ENCODE data around the gene P2RX2. TPM values are rescaled to one million over a fixed set of nuclear protein-coding genes. Genes with fewer than 3 reads are reported as not detected.

Gene P2RX2
- total and polyA plus RNA-seq, 2 experiments from 2014 or later = not detected

GRCh38 chr12:132608231-132609171, 10.1 kb upstream of the P2RX2 start:
- DNase-seq (ENCODE audit: low read depth in 1 of 2, low spot score in 1 of 2) = no peak
- no peaks in the 10 kb centered on the region for H3K36me3 ChIP-seq
- H3K27ac ChIP-seq = no peak overlapping the region
- peaks cover 72% of the 10 kb centered on the region for H3K27me3 ChIP-seq
- no peak overlapping the region for H3K4me3 ChIP-seq
- no peaks in the 10 kb centered on the region for H3K4me1 ChIP-seq (ENCODE audit: low read depth)
- H3K9me3 ChIP-seq (ENCODE audit: low read depth) = no peaks in the 10 kb centered on the region
- no peak for TF ChIP-seq CTCF (IDR thresholded peaks at IDR 0.05; ENCODE audit: low read depth, low read length)

DNA sequence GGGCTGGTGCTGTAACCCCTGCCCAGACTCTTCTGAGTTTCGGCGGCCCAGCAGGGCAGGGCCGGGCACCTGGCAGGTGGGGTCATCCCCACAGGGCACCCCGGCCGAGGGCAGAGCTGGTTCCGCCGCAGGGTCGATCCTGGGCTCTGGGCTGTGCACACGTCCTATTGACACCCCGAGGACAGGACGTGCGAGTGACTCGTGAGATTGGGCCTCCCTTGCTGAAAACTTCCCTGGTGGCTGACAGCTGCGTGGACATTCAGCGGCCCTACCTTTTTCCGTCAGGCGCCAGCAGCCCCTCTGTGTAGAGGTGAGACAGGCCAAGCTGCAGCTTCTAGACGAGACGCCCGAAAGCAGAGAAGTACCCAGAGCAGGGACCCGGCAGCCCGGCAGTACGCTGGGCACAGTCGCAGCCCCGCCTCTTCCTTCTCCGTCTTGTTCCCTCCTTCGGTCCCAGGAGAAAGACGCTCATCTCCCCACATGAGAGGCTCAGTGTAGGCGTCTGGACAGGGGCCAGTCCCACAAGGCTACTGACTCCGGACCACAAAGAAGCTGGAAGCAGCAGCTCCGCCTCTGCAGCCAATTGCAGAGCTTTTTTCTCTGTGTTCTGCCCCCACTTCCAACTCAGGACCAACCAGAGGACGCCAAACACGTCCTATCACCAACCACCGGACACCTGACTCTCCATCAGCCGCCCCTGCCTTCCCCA, 8.4 kb upstream of the P2RX2 start, which contains the start of gene LRCOL1:
LRCOL1 (minus strand) TSS at position 532 of the 709 bp plus-strand sequence. CDS start 4,331 bp downstream, outside the sequence.
- H3K27ac ChIP-seq = no peak within 1 kb of the TSS
- peaks cover 76% of the 10 kb centered on the region for H3K27me3 ChIP-seq
- no peaks in the 10 kb centered on the region for H3K9me3 ChIP-seq (ENCODE audit: low read depth)
- no peak within 1 kb of the TSS for H3K4me3 ChIP-seq
- TF ChIP-seq CTCF (IDR thresholded peaks at IDR 0.05; ENCODE audit: low read depth, low read length) = no peak
- no peaks in the 10 kb centered on the region for H3K36me3 ChIP-seq
- no peaks in the 10 kb centered on the region for H3K4me1 ChIP-seq (ENCODE audit: low read depth)
- DNase-seq (ENCODE audit: low read depth in 1 of 2, low spot score in 1 of 2) = peak in 1 of 2 donors; percentile 93

GRCh38 chr12:132610866-132611602, 7.5 kb upstream of the P2RX2 start:
- H3K4me3 ChIP-seq = no peak overlapping the region

DNA sequence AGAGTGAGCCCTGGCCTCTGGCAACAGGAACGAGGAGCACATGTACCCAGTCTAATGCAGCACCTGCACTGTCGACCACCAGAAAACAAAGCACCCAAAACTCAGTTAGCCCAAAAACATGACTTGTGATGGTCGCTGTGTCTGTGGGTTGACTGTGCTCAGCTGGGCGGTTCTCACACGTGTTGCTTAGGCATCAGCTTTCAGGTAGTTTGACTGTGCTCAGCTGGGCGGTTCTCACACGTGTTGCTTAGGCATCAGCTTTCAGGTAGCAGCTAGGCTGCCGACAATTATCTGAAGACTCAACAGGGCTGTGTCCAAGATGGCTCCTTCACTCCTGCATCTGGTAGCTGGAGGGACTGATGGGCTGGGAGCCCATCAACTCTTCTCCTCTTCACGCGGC, 7.0 kb upstream of the P2RX2 start:
- no peaks in the 10 kb centered on the region for H3K4me1 ChIP-seq (ENCODE audit: low read depth)
- H3K9me3 ChIP-seq (ENCODE audit: low read depth) = no peaks in the 10 kb centered on the region
- H3K27ac ChIP-seq = no peak overlapping the region
- H3K4me3 ChIP-seq = no peak overlapping the region
- H3K27me3 ChIP-seq = peaks cover 78% of the 10 kb centered on the region
- no peak for DNase-seq (ENCODE audit: low read depth in 1 of 2, low spot score in 1 of 2)
- no peaks in the 10 kb centered on the region for H3K36me3 ChIP-seq
- TF ChIP-seq CTCF (IDR thresholded peaks at IDR 0.05; ENCODE audit: low read depth, low read length) = no peak

More at GRCh38 chr12:132610866-132611602, 7.5 kb upstream of the P2RX2 start:
- DNase-seq (ENCODE audit: low read depth in 1 of 2, low spot score in 1 of 2) = no peak
- H3K4me1 ChIP-seq (ENCODE audit: low read depth) = no peaks in the 10 kb centered on the region
- peaks cover 78% of the 10 kb centered on the region for H3K27me3 ChIP-seq
- no peaks in the 10 kb centered on the region for H3K9me3 ChIP-seq (ENCODE audit: low read depth)
- H3K27ac ChIP-seq = no peak overlapping the region
- no peaks in the 10 kb centered on the region for H3K36me3 ChIP-seq
- no peak for TF ChIP-seq CTCF (IDR thresholded peaks at IDR 0.05; ENCODE audit: low read depth, low read length)

DNA sequence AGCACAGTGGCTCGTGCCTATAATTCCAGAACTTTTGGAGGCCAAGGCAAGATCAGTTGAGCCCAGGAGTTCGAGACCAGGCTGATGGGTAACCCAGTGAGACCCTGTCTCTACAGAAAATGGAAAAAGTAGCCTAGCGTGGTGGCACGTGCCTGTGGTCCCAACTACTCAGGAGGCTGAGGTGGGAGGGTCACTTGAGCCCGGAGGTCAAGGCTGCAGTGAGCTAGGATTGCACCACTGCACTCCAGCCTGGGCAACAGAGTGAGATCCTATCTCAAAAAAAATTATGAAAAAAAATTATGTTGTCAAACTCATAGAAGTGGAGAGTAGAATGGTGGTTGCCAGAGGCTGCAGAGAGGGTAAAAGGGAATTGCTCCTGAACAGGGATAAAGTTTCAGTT, 4.5 kb upstream of the P2RX2 start:
- no peaks in the 10 kb centered on the region for H3K36me3 ChIP-seq
- peaks cover 86% of the 10 kb centered on the region for H3K27me3 ChIP-seq
- H3K4me1 ChIP-seq (ENCODE audit: low read depth) = no peaks in the 10 kb centered on the region
- no peaks in the 10 kb centered on the region for H3K9me3 ChIP-seq (ENCODE audit: low read depth)
- H3K27ac ChIP-seq = no peak overlapping the region
- no peak for DNase-seq (ENCODE audit: low read depth in 1 of 2, low spot score in 1 of 2)
- TF ChIP-seq CTCF (IDR thresholded peaks at IDR 0.05; ENCODE audit: low read depth, low read length) = no peak
- no peak overlapping the region for H3K4me3 ChIP-seq
